ENCODE data around the gene PDE6A.

The PDE6A gene

DNA sequence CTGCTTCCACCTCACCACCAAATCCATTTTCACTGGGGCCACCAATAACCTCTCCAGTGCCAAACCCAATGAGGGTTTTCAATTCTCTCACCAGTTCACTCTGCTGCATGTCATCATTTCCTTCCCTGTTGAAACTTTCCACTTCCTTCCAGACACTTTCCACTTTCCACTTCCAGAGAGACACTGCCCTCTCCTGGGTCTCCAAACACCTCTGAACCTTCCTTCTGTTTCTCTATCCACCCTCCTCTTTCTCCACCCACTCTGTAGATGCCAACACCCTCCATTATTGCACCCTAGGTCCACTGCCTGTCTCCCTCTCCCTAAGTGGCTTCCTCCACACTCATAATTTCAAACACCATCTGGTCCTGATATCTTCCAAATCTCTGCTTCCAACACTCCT lies 39.6 kb downstream of the PDE6A start:
- Histone ChIP-seq H2AFZ (ENCODE audit: low read depth, low read length) (no peak overlapping the region), H3K27me3 (ENCODE audit: control insufficient read depth in 1 of 2, insufficient read depth in 1 of 2, low read length in 2 of 2) (peaks cover 0 to 55% of the 10 kb centered on the region in 2 experiments), H2BK15ac (ENCODE audit: low read depth, poor library complexity, severe bottlenecking) (no peak overlapping the region), H3K9ac (ENCODE audit: low read length) (no peak overlapping the region), H3K18ac (ENCODE audit: low read depth in 1 of 2, low read length in 2 of 2) (no peak overlapping the region), H2BK12ac (ENCODE audit: low read length in 2 of 2) (no peak overlapping the region), H3K9me3 (ENCODE audit: control insufficient read depth, low read length) (no peaks in the 10 kb centered on the region), H3K79me1 (replicated peaks; ENCODE audit: low read length, poor library complexity, severe bottlenecking) (no peaks in the 10 kb centered on the region), H3K23ac (ENCODE audit: low read length in 2 of 2) (no peak overlapping the region), H3K27ac (ENCODE audit: low read length, poor library complexity, severe bottlenecking) (no peak overlapping the region), H2BK120ac (ENCODE audit: low read depth, low read length) (no peak overlapping the region), H3K36me3 (ENCODE audit: control insufficient read depth in 1 of 2, insufficient read depth in 2 of 2, low read depth in 1 of 2, low read length in 2 of 2) (no peaks in the 10 kb centered on the region), H2BK5ac (ENCODE audit: low read depth, low read length, poor library complexity, severe bottlenecking) (no peak overlapping the region), H4K91ac (ENCODE audit: low read length) (no peak overlapping the region), H3K4ac (ENCODE audit: low read depth in 1 of 2, low read length in 2 of 2) (no peak overlapping the region), H2AK5ac (ENCODE audit: low read length, severe bottlenecking) (no peak overlapping the region), H4K8ac (ENCODE audit: low read length) (no peak overlapping the region), H3K4me1 (ENCODE audit: control insufficient read depth, insufficient read depth, low read depth, low read length) (peaks cover 3% of the 10 kb centered on the region), H3K14ac (ENCODE audit: low read length in 2 of 2) (no peak overlapping the region), H3K4me3 (ENCODE audit: insufficient read depth in 1 of 2, low read depth in 1 of 2, low read length in 2 of 2) (no peak overlapping the region), H3K4me2 (ENCODE audit: low read length, poor library complexity, severe bottlenecking) (no peak overlapping the region)
- no peak for DNase-seq

DNA sequence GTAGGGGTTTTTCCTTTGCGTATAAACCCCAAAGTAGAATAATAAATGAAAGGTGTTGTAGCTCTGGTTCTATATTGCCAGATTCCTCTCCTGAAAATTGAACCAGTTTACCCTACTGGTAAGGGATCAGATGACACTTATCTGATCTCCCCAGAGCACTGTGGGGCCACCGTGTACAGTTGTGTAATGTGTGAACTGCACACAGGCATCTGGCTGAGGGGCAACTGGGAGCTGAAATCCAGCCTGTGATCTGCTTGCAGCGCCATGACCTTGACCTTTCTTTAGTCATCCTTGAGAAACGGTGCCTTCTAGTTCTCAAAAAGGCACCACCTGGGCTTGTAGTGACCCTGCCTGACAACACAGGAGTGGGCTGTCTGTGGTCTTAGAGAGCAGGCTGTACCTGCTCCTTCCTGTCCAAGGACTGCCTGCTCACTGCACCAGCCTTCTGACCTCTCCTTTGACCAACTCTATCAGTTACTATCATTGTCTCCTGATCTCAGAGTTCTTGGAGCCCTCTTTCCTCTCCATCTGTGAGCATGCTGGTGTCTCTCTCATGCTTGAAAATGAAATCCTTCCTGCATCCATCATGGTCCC lies 40.2 kb downstream of the PDE6A start:
- peaks cover 0 to 56% of the 10 kb centered on the region in 2 experiments for H3K27me3 ChIP-seq (ENCODE audit: control insufficient read depth in 1 of 2, insufficient read depth in 1 of 2, low read length in 2 of 2)
- no peak overlapping the region for H3K14ac ChIP-seq (ENCODE audit: low read length in 2 of 2)
- 40% methylated on average over 3 of the region's 4 CpGs for WGBS
- peaks cover 3% of the 10 kb centered on the region for H3K4me1 ChIP-seq (ENCODE audit: control insufficient read depth, insufficient read depth, low read depth, low read length)
- H2BK15ac ChIP-seq (ENCODE audit: low read depth, poor library complexity, severe bottlenecking), result no peak overlapping the region
- no peak overlapping the region for H3K18ac ChIP-seq (ENCODE audit: low read depth in 1 of 2, low read length in 2 of 2)
- H2AK5ac ChIP-seq (ENCODE audit: low read length, severe bottlenecking), result no peak overlapping the region
- H3K9me3 ChIP-seq (ENCODE audit: control insufficient read depth, low read length), result no peaks in the 10 kb centered on the region
- no peak overlapping the region for H4K8ac ChIP-seq (ENCODE audit: low read length)
- H3K4me2 ChIP-seq (ENCODE audit: low read length, poor library complexity, severe bottlenecking), result no peak overlapping the region
- no peak overlapping the region for H2BK5ac ChIP-seq (ENCODE audit: low read depth, low read length, poor library complexity, severe bottlenecking)
- H3K4me3 ChIP-seq (ENCODE audit: insufficient read depth in 1 of 2, low read depth in 1 of 2, low read length in 2 of 2), result no peak overlapping the region
- H3K23ac ChIP-seq (ENCODE audit: low read length in 2 of 2), result no peak overlapping the region
- H3K9ac ChIP-seq (ENCODE audit: low read length), result no peak overlapping the region
- DNase-seq, result peak; percentile 25
- no peak overlapping the region for H4K91ac ChIP-seq (ENCODE audit: low read length)
- H3K27ac ChIP-seq (ENCODE audit: low read length, poor library complexity, severe bottlenecking), result no peak overlapping the region
- H3K4ac ChIP-seq (ENCODE audit: low read depth in 1 of 2, low read length in 2 of 2), result no peak overlapping the region
- no peaks in the 10 kb centered on the region for H3K79me1 ChIP-seq (replicated peaks; ENCODE audit: low read length, poor library complexity, severe bottlenecking)
- no peak overlapping the region for H2AFZ ChIP-seq (ENCODE audit: low read depth, low read length)
- no peak overlapping the region for H2BK120ac ChIP-seq (ENCODE audit: low read depth, low read length)
- no peak overlapping the region for H2BK12ac ChIP-seq (ENCODE audit: low read length in 2 of 2)
- no peaks in the 10 kb centered on the region for H3K36me3 ChIP-seq (ENCODE audit: control insufficient read depth in 1 of 2, insufficient read depth in 2 of 2, low read depth in 1 of 2, low read length in 2 of 2)

DNA sequence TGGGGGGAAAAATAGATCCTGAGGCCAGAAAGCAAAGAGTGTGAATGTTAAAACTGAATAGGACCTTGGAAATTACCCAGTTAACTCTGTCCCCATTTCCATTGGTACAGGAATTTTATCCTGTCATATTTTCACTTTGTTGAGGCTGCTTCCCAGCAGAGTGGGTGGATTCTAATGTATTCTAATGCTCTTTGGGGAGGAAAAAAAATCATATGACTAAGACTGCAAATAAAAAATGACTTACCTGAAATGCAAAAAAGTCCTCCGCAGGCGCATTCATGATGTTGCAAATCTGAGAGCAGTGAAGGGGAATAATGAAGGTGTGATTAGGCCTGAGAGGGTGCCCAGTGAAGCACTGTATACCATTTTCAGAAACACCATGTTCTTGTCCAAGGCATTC lies 41.2 kb downstream of the PDE6A start:
- Histone ChIP-seq H2AFZ (ENCODE audit: low read depth, low read length) (no peak overlapping the region), H3K14ac (ENCODE audit: low read length in 2 of 2) (no peak overlapping the region), H3K23ac (ENCODE audit: low read length in 2 of 2) (no peak overlapping the region), H3K4ac (ENCODE audit: low read depth in 1 of 2, low read length in 2 of 2) (no peak overlapping the region), H2BK5ac (ENCODE audit: low read depth, low read length, poor library complexity, severe bottlenecking) (no peak overlapping the region), H3K9me3 (ENCODE audit: control insufficient read depth, low read length) (no peaks in the 10 kb centered on the region), H2BK15ac (ENCODE audit: low read depth, poor library complexity, severe bottlenecking) (no peak overlapping the region), H3K18ac (ENCODE audit: low read depth in 1 of 2, low read length in 2 of 2) (no peak overlapping the region), H3K4me2 (ENCODE audit: low read length, poor library complexity, severe bottlenecking) (no peak overlapping the region), H2BK12ac (ENCODE audit: low read length in 2 of 2) (no peak overlapping the region), H3K27me3 (ENCODE audit: control insufficient read depth in 1 of 2, insufficient read depth in 1 of 2, low read length in 2 of 2) (peaks cover 0 to 57% of the 10 kb centered on the region in 2 experiments), H3K4me1 (ENCODE audit: control insufficient read depth, insufficient read depth, low read depth, low read length) (peaks cover 3% of the 10 kb centered on the region), H3K79me1 (replicated peaks; ENCODE audit: low read length, poor library complexity, severe bottlenecking) (no peaks in the 10 kb centered on the region), H2AK5ac (ENCODE audit: low read length, severe bottlenecking) (no peak overlapping the region), H3K27ac (ENCODE audit: low read length, poor library complexity, severe bottlenecking) (no peak overlapping the region), H3K4me3 (ENCODE audit: insufficient read depth in 1 of 2, low read depth in 1 of 2, low read length in 2 of 2) (no peak overlapping the region), H3K9ac (ENCODE audit: low read length) (no peak overlapping the region), H2BK120ac (ENCODE audit: low read depth, low read length) (no peak overlapping the region), H4K91ac (ENCODE audit: low read length) (no peak overlapping the region), H3K36me3 (ENCODE audit: control insufficient read depth in 1 of 2, insufficient read depth in 2 of 2, low read depth in 1 of 2, low read length in 2 of 2) (no peaks in the 10 kb centered on the region), H4K8ac (ENCODE audit: low read length) (no peak overlapping the region)
- 90% methylated on average over 2 of the region's 2 CpGs for WGBS
- DNase-seq, result no peak

DNA sequence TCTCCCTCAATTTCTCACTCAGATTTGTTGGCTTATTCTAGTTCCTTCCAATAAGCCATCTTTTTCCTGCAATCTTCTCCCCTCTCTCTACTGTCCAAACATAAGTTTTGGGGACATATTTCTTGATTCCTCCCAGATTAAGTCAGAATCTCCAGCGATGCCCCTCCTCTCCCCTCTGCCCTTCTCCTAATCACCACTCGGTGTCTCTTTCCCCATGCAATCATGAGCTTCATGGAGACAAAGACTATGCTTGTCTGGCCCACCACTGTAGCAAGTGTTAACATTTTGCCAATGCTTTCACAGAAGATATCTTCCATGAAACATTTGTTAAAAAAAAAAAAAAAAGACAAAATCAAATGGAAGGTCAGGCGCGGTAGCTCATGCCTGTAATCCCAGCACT lies 42.4 kb downstream of the PDE6A start:
- Histone ChIP-seq H3K36me3 (ENCODE audit: control insufficient read depth in 1 of 2, insufficient read depth in 2 of 2, low read depth in 1 of 2, low read length in 2 of 2) (no peaks in the 10 kb centered on the region), H2BK12ac (ENCODE audit: low read length in 2 of 2) (no peak overlapping the region), H3K27ac (ENCODE audit: low read length, poor library complexity, severe bottlenecking) (no peak overlapping the region), H3K27me3 (ENCODE audit: control insufficient read depth in 1 of 2, insufficient read depth in 1 of 2, low read length in 2 of 2) (peaks cover 0 to 57% of the 10 kb centered on the region in 2 experiments), H2AK5ac (ENCODE audit: low read length, severe bottlenecking) (no peak overlapping the region), H3K14ac (ENCODE audit: low read length in 2 of 2) (no peak overlapping the region), H4K91ac (ENCODE audit: low read length) (no peak overlapping the region), H3K4me3 (ENCODE audit: insufficient read depth in 1 of 2, low read depth in 1 of 2, low read length in 2 of 2) (no peak overlapping the region), H3K4me2 (ENCODE audit: low read length, poor library complexity, severe bottlenecking) (no peak overlapping the region), H2BK5ac (ENCODE audit: low read depth, low read length, poor library complexity, severe bottlenecking) (no peak overlapping the region), H3K79me1 (replicated peaks; ENCODE audit: low read length, poor library complexity, severe bottlenecking) (no peaks in the 10 kb centered on the region), H3K18ac (ENCODE audit: low read depth in 1 of 2, low read length in 2 of 2) (no peak overlapping the region), H2AFZ (ENCODE audit: low read depth, low read length) (no peak overlapping the region), H2BK120ac (ENCODE audit: low read depth, low read length) (no peak overlapping the region), H3K23ac (ENCODE audit: low read length in 2 of 2) (no peak overlapping the region), H3K4ac (ENCODE audit: low read depth in 1 of 2, low read length in 2 of 2) (no peak overlapping the region), H3K9ac (ENCODE audit: low read length) (no peak overlapping the region), H4K8ac (ENCODE audit: low read length) (no peak overlapping the region), H3K9me3 (ENCODE audit: control insufficient read depth, low read length) (no peaks in the 10 kb centered on the region), H3K4me1 (ENCODE audit: control insufficient read depth, insufficient read depth, low read depth, low read length) (peaks cover 3% of the 10 kb centered on the region), H2BK15ac (ENCODE audit: low read depth, poor library complexity, severe bottlenecking) (no peak overlapping the region)
- 79% methylated on average over 4 of the region's 4 CpGs for WGBS
- DNase-seq, result no peak

All from mesenchymal stem cell (in vitro differentiated cells and primary cell).